ENCODE data around the gene OVOL2.

The OVOL2 gene

GRCh38 chr20:18032977-18033892, 24.5 kb downstream of the OVOL2 start:
- H3K9me2 ChIP-seq (replicated peaks; ENCODE audit: insufficient read depth, low read length): no peaks in the 10 kb centered on the region
- no peaks in the 10 kb centered on the region for H4K20me1 ChIP-seq (ENCODE audit: low read depth, low read length)
- H3K4me3 ChIP-seq (ENCODE audit: insufficient read depth, low read length, poor library complexity, severe bottlenecking): no peak overlapping the region
- H3K27ac ChIP-seq (ENCODE audit: low read depth, low read length): no peak overlapping the region
- no peaks in the 10 kb centered on the region for H3K36me3 ChIP-seq (ENCODE audit: low read length)
- H3K79me2 ChIP-seq (ENCODE audit: insufficient read depth, low read length): no peaks in the 10 kb centered on the region
- TF ChIP-seq, protein P1, sequence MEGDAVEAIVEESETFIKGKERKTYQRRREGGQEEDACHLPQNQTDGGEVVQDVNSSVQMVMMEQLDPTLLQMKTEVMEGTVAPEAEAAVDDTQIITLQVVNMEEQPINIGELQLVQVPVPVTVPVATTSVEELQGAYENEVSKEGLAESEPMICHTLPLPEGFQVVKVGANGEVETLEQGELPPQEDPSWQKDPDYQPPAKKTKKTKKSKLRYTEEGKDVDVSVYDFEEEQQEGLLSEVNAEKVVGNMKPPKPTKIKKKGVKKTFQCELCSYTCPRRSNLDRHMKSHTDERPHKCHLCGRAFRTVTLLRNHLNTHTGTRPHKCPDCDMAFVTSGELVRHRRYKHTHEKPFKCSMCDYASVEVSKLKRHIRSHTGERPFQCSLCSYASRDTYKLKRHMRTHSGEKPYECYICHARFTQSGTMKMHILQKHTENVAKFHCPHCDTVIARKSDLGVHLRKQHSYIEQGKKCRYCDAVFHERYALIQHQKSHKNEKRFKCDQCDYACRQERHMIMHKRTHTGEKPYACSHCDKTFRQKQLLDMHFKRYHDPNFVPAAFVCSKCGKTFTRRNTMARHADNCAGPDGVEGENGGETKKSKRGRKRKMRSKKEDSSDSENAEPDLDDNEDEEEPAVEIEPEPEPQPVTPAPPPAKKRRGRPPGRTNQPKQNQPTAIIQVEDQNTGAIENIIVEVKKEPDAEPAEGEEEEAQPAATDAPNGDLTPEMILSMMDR (IDR thresholded peaks at IDR 0.05; ENCODE audit: insufficient read depth, low read length, poor library complexity, severe bottlenecking): no peak
- TF ChIP-seq EZH2phosphoT487 (conservative IDR thresholded peaks at IDR 0.05; ENCODE audit: low read length): no peak
- H3F3A ChIP-seq (ENCODE audit: insufficient read depth): no peaks in the 10 kb centered on the region
- H2AFZ ChIP-seq (ENCODE audit: low read depth, low read length, severe bottlenecking): no peak overlapping the region
- no peaks in the 10 kb centered on the region for H3K27me3 ChIP-seq (ENCODE audit: low read length)
- no peak overlapping the region for H3K9ac ChIP-seq (ENCODE audit: low read length)
- no peaks in the 10 kb centered on the region for H3K9me3 ChIP-seq (ENCODE audit: insufficient read depth, low read length)
- H3K4me2 ChIP-seq (ENCODE audit: low read depth, low read length, poor library complexity, severe bottlenecking): no peak overlapping the region

GRCh38 chr20:18031888-18032509, 25.7 kb downstream of the OVOL2 start:
- no peak overlapping the region for H3K27ac ChIP-seq (ENCODE audit: low read depth, low read length)
- no peak for TF ChIP-seq EZH2phosphoT487 (conservative IDR thresholded peaks at IDR 0.05; ENCODE audit: low read length)
- TF ChIP-seq, protein P1 (IDR thresholded peaks at IDR 0.05; ENCODE audit: insufficient read depth, low read length, poor library complexity, severe bottlenecking): no peak

GRCh38 chr20:18031050-18031449, 26.7 kb downstream of the OVOL2 start:
- Histone ChIP-seq H3K9me3 (ENCODE audit: insufficient read depth, low read length) (no peaks in the 10 kb centered on the region), H3K9me2 (replicated peaks; ENCODE audit: insufficient read depth, low read length) (no peaks in the 10 kb centered on the region), H3K4me2 (ENCODE audit: low read depth, low read length, poor library complexity, severe bottlenecking) (no peak overlapping the region), H3K4me3 (ENCODE audit: insufficient read depth, low read length, poor library complexity, severe bottlenecking) (no peak overlapping the region), H3K27me3 (ENCODE audit: low read length) (no peaks in the 10 kb centered on the region), H3K79me2 (ENCODE audit: insufficient read depth, low read length) (no peaks in the 10 kb centered on the region), H3K36me3 (ENCODE audit: low read length) (no peaks in the 10 kb centered on the region), H3K27ac (ENCODE audit: low read depth, low read length) (no peak overlapping the region), H3F3A (ENCODE audit: insufficient read depth) (no peaks in the 10 kb centered on the region), H2AFZ (ENCODE audit: low read depth, low read length, severe bottlenecking) (no peak overlapping the region), H3K9ac (ENCODE audit: low read length) (no peak overlapping the region), H4K20me1 (ENCODE audit: low read depth, low read length) (no peaks in the 10 kb centered on the region)
- TF ChIP-seq, protein P1 (IDR thresholded peaks at IDR 0.05; ENCODE audit: insufficient read depth, low read length, poor library complexity, severe bottlenecking): no peak
- TF ChIP-seq EZH2phosphoT487 (conservative IDR thresholded peaks at IDR 0.05; ENCODE audit: low read length): no peak

More at GRCh38 chr20:18031888-18032509, 25.7 kb downstream of the OVOL2 start:
- no peaks in the 10 kb centered on the region for H3K79me2 ChIP-seq (ENCODE audit: insufficient read depth, low read length)
- H3K9ac ChIP-seq (ENCODE audit: low read length): no peak overlapping the region
- H2AFZ ChIP-seq (ENCODE audit: low read depth, low read length, severe bottlenecking): no peak overlapping the region
- no peaks in the 10 kb centered on the region for H3K9me3 ChIP-seq (ENCODE audit: insufficient read depth, low read length)
- no peaks in the 10 kb centered on the region for H3F3A ChIP-seq (ENCODE audit: insufficient read depth)
- H3K4me3 ChIP-seq (ENCODE audit: insufficient read depth, low read length, poor library complexity, severe bottlenecking): no peak overlapping the region
- H3K9me2 ChIP-seq (replicated peaks; ENCODE audit: insufficient read depth, low read length): no peaks in the 10 kb centered on the region
- no peaks in the 10 kb centered on the region for H3K36me3 ChIP-seq (ENCODE audit: low read length)
- H3K27me3 ChIP-seq (ENCODE audit: low read length): no peaks in the 10 kb centered on the region
- H3K4me2 ChIP-seq (ENCODE audit: low read depth, low read length, poor library complexity, severe bottlenecking): no peak overlapping the region
- no peaks in the 10 kb centered on the region for H4K20me1 ChIP-seq (ENCODE audit: low read depth, low read length)

All from SU-DHL-6 (cell line).